Measurements from ENCODE around the gene FRMD4A.
A peak's percentile ranks its signal among the peaks of the same experiment; 100 is the strongest.

FRMD4A gene

DNA sequence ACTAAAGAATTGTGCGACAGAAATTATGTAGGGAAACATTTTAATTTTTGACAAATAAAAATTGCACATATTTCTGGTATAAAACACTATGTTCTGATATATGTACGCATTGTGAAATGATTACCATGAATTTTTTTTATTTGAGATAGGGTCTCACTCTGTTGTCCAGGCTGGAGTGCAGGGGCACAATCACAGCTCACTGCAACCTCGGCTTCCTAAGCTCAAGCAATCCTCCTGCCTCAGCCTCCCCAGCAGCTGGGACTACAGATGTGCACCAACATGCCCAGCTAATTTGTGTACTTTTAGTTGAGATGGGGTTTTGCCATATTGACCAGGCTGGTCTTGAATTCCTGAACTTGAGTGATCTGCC is 149.2 kb downstream of the FRMD4A start:
- no peak for DNase-seq

GRCh38 chr10:14180911-14181566 is 149.7 kb downstream of the FRMD4A start:
- DNase-seq = no peak

DNA sequence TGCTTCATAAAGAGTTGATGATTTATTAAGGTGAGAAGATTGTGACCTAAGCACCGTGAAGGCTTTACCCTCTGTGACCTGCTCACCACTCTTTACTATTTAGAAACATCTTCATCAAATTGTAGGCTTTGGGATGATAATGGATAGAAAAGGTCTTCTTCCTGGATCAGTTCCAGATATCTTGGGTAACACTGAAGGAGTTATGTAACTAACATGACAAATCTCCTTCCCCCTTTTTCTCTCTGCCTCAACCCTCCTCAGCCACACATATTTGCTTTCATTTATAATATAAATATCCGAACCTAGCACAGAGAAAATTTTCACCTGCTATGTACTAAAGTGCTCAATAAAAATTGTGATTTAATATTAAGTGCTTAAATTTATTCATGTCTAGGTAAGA is 151.5 kb downstream of the FRMD4A start:
- no peak for DNase-seq

GRCh38 chr10:14173706-14174594 is 156.8 kb downstream of the FRMD4A start:
- DNase-seq = peak; percentile 23

- no peak for DNase-seq
Observed at GRCh38 chr10:14173391-14173705, 157.4 kb downstream of the FRMD4A start.

DNA sequence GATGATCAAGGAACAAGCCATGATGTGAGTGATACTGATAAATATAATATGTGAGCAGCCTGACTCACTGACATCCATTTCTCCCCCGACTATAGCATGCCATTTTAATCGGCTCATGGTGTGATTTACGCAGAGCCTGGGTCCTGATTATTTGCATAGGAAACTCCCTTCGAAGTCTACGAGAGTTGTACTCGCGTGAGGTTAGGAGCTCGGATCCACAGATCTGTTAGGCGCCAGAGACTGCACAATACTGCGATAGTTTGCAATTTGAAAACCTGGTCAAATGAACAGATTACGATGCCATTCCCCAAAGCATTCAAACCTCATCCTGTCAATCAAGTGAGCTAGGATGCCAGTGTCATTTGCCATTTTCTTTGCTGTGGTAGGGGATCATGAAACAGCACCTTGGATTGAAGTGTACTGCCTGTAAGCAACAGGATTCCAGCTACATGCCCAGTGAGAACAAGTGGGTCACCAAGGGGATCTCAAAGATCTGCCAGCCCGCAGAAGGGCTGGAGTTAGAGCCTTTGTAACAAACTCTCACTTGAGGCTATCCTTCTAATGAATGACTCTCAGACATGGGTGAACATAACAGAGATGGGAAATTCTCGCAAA is 158.3 kb downstream of the FRMD4A start:
- no peak for DNase-seq

DNA sequence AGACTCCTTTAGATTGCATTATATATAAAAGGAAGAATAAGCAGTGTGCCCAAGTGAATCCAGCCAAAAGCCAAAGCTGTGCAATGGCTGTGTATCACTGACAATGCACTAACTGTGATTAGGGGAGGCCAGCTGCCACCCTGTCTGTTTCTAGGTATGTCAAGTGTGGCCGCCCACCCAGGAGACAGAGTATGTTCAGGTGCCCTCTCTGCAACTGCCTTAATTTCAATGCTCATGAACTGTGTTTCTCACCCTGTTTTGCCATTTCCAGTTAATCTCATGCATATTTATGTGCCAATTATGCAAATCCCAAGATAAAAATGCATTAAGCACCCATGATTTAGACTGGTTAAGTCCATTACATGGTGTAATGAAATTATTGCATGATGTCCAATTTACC is 159.4 kb downstream of the FRMD4A start:
- no peak for DNase-seq

DNA sequence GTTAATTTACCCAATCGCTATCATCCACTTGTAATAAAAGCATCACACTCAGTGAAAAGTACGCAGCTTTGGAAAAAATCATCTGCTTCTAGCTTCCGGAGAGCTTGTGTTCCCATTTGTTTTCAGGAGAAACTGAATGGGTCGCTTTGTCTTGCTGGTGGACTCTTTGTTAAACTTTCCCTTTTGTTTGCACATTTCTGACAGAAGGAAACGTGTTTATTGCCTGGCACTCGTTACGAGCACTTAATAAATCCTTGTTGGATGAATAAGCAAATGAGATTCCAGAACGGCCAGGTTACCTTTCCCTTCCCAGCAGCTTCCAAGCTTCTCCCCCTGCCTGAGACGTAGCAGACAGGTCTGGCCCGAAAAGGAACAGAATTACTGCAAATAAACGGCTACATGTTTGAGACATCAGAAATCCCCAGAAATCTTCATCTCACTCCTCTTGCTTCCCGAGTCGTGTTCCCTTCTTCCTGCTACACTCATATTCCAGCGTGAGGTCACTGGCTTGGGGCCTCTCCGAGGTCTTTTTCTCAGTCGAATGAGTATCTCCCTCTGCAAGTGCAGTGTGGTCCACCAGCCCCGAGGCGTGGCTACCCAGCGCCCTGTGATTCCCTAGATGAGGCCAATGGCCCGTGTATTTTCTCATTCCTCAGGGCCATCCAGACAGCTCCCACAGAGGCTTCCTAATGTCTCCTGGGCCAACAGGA is 167.2 kb downstream of the FRMD4A start:
- DNase-seq = no peak

DNA sequence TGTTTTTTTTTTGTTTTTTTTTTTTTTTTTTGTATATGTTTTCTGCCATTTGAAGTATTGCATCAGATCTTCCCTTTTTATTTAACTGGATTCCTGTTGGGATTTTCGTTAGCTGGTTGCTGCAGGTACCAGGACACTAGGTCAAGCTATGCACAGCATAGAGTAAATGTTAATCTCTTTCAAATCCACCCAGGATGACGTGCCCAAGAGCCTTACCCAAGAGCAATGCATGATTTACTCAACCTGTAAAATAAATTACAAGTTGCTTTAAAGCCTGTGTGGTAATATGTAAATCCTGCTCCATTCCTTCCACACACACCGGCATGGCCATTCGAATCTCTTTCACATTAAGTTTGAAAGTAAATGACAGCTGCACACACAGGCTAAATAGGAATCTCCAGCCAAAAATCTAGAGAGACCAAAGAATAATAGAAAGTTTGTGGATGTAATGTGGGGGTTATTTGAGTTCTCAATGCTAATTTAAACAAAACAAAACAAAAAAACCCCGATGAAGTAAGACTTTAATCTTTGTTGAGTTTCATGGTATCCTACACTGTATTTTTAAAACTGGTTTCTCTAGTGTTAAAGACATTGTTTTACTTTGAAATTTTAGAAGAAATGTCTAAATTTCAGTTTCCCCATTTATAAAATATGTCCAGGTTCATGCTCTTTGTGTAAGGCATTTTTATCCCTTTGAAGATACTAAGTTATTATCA is 167.9 kb downstream of the FRMD4A start:
- DNase-seq = no peak

GRCh38 chr10:14162061-14162460 is 168.7 kb downstream of the FRMD4A start:
- DNase-seq = no peak

DNA sequence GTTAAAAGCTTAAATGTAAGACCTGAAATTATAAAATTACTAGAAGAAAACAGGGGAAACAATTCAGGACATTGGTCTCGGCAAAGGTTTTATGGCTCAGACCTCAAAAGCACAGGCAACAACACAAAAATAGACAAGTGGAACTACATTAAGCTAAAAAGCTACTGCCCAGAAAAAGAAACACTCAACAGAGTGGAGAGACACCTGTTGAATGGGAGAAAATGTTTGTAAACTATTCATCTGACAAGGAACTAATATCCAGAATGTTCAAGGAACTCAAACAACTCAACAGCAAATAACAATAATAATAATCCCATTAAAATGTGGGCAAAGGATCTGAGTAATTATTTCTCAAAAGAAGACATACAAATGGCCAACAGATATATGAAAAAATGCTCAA is 170.4 kb downstream of the FRMD4A start:
- DNase-seq = no peak

DNA sequence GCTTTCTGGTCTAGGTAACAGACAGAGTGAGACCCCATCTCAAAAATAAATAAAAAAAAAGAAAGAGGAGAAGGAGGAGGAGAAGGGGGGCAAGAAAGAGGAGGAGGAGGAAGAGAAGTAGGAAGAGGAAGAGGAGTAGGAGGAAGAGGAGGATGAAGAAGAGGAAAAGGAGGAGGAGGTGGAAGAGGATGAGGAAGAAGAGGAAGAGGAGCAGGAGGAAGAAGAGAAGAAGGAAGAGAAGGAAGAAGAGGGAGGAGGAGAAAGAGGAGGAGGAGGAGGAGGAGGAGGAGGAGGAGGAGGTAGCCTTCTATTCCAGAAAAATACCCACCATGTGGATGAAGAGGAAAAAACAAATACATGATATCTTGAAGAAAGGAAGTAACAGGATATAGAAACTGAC is 172.1 kb downstream of the FRMD4A start:
- DNase-seq = no peak

- no peak for DNase-seq
Observed at GRCh38 chr10:14156104-14156503, 174.6 kb downstream of the FRMD4A start.

- no peak for DNase-seq
Observed at GRCh38 chr10:14153570-14154055, 177.1 kb downstream of the FRMD4A start.

- no peak for DNase-seq
Observed at GRCh38 chr10:14151571-14151970, 179.2 kb downstream of the FRMD4A start.

DNA sequence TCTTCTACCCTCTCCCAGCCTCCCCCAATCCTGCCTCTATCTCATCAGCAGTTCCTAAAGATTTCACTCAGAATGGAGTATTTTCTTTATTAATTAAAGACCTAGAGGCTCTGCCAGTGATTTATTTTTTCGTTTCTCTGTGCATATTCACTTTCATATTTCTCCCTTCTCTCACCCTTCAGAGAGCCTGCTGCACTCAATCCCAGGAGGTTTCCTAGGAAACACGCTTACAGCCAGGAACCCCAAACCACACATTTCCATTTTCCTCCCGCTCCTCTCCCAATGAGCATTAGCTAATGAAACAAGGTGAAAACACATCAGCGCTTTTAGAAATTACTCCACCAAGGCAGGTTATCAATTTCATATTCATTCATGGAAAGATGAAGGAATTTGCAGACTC is 180.2 kb downstream of the FRMD4A start:
- DNase-seq = no peak

DNA sequence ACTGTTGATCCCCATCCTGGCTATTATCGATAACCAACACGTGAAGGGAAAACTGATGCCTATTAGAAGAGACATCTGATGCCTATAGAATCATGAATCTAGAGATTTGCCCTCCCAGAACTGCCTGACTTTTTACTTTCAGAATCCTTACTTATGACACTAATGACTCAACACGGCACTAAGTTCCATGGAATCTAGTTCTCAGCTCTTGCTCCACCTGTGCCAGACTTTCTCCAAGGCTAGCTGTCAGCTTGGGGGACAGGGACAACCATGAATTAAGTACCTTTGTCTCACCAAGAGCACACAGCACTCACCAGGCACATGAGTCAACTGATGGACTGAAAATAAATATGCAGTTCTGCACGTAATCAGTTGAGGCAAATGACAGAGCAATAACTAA is 184.2 kb downstream of the FRMD4A start:
- DNase-seq = no peak

- no peak for DNase-seq
Observed at GRCh38 chr10:14146025-14146424, 184.7 kb downstream of the FRMD4A start.

GRCh38 chr10:14144451-14144850 is 186.3 kb downstream of the FRMD4A start:
- DNase-seq = no peak

GRCh38 chr10:14142606-14143250 is 188.0 kb downstream of the FRMD4A start:
- no peak for DNase-seq

- no peak for DNase-seq
Observed at GRCh38 chr10:14141283-14141682, 189.4 kb downstream of the FRMD4A start.

DNA sequence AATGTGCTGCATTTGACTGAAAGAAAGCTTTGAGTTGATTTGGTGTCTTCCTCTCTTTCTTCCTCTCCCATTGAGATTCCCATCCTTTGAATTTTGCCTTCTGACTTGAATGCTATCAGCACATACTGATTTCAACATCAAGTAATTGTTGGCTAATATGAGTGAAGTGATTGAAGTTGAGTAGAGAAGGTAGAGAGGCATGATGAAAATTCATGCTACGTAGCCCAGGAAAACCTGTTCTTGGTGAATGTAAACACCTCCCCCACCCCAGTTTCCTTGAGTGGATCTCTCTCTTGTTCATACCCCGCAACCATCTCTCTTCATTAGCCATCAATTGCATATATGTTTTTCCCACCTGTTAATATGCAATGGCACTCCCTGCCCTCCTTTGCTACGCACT is 193.3 kb downstream of the FRMD4A start:
- DNase-seq = no peak
